ENCODE data around the gene BAG1.

The BAG1 gene

DNA sequence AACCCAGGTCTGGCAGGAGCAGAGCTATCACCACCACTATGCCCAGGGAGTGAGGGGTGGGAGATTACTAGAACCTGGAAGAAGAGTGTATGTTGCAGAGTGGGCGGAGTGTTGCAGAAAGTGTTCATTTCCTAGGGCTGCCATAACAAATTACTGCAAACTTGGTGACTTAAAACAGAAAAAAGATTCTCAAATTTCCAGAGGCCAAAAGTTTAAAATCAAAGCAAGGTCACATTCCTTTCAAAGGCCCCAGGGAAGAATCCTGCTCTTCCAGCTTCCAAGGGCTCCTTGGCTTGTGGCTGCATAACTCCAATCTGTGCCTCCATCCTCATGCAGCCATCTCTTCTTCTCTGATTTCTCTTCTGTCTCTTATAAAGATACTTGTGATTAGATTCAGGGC lies 55.1 kb downstream of the BAG1 start:
- no peaks in the 10 kb centered on the region for H4K20me1 ChIP-seq (ENCODE audit: control insufficient read depth, insufficient read depth, low read depth, low read length)
- H3K79me2 ChIP-seq (ENCODE audit: control insufficient read depth, low read length): no peaks in the 10 kb centered on the region
- H3K27ac ChIP-seq (ENCODE audit: low read depth, low read length): no peak overlapping the region
- H3K4me1 ChIP-seq (ENCODE audit: control insufficient read depth, low read length): no peaks in the 10 kb centered on the region
- H3F3A ChIP-seq (ENCODE audit: control insufficient read depth, insufficient read depth): no peaks in the 10 kb centered on the region
- H3K9me2 ChIP-seq (replicated peaks; ENCODE audit: control insufficient read depth, low read length): no peaks in the 10 kb centered on the region
- H3K4me3 ChIP-seq (ENCODE audit: low read length): no peak overlapping the region
- H3K36me3 ChIP-seq (ENCODE audit: control insufficient read depth, low read length): no peaks in the 10 kb centered on the region
- H3K4me2 ChIP-seq (ENCODE audit: low read length): no peak overlapping the region
- H3K9me3 ChIP-seq (ENCODE audit: control insufficient read depth, insufficient read depth, low read length): no peaks in the 10 kb centered on the region
- TF ChIP-seq, protein P1, sequence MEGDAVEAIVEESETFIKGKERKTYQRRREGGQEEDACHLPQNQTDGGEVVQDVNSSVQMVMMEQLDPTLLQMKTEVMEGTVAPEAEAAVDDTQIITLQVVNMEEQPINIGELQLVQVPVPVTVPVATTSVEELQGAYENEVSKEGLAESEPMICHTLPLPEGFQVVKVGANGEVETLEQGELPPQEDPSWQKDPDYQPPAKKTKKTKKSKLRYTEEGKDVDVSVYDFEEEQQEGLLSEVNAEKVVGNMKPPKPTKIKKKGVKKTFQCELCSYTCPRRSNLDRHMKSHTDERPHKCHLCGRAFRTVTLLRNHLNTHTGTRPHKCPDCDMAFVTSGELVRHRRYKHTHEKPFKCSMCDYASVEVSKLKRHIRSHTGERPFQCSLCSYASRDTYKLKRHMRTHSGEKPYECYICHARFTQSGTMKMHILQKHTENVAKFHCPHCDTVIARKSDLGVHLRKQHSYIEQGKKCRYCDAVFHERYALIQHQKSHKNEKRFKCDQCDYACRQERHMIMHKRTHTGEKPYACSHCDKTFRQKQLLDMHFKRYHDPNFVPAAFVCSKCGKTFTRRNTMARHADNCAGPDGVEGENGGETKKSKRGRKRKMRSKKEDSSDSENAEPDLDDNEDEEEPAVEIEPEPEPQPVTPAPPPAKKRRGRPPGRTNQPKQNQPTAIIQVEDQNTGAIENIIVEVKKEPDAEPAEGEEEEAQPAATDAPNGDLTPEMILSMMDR (IDR thresholded peaks at IDR 0.05; ENCODE audit: low read depth, low read length, poor library complexity, severe bottlenecking): no peak
- TF ChIP-seq EZH2phosphoT487 (IDR thresholded peaks at IDR 0.05; ENCODE audit: borderline replicate concordance, low read length): no peak
- peaks cover 11% of the 10 kb centered on the region for H3K27me3 ChIP-seq (ENCODE audit: control insufficient read depth, low read length)

- H3K4me1 ChIP-seq (ENCODE audit: control insufficient read depth, low read length): peaks cover 7% of the 10 kb centered on the region
- H3K27ac ChIP-seq (ENCODE audit: low read depth, low read length): no peak overlapping the region
- H3K79me2 ChIP-seq (ENCODE audit: control insufficient read depth, low read length): no peaks in the 10 kb centered on the region
- no peaks in the 10 kb centered on the region for H3K9me2 ChIP-seq (replicated peaks; ENCODE audit: control insufficient read depth, low read length)
- H3K36me3 ChIP-seq (ENCODE audit: control insufficient read depth, low read length): no peaks in the 10 kb centered on the region
- H3F3A ChIP-seq (ENCODE audit: control insufficient read depth, insufficient read depth): no peaks in the 10 kb centered on the region
- H4K20me1 ChIP-seq (ENCODE audit: control insufficient read depth, insufficient read depth, low read depth, low read length): no peaks in the 10 kb centered on the region
- H3K4me2 ChIP-seq (ENCODE audit: low read length): no peak overlapping the region
- no peak overlapping the region for H3K4me3 ChIP-seq (ENCODE audit: low read length)
- H3K9me3 ChIP-seq (ENCODE audit: control insufficient read depth, insufficient read depth, low read length): no peaks in the 10 kb centered on the region
- H3K27me3 ChIP-seq (ENCODE audit: control insufficient read depth, low read length): peaks cover 27% of the 10 kb centered on the region
- TF ChIP-seq, protein P1 (IDR thresholded peaks at IDR 0.05; ENCODE audit: low read depth, low read length, poor library complexity, severe bottlenecking): no peak
- TF ChIP-seq EZH2phosphoT487 (IDR thresholded peaks at IDR 0.05; ENCODE audit: borderline replicate concordance, low read length): no peak
Observed at GRCh38 chr9:33202552-33203201, 61.8 kb downstream of the BAG1 start.
